ENCODE measurements around the gene ERRFI1. TPM values are rescaled to one million over a fixed set of nuclear protein-coding genes. Genes with fewer than 3 reads are reported as not detected.
A peak's percentile ranks its signal among the peaks of the same experiment; 100 is the strongest.

Gene ERRFI1
- total and polyA plus RNA-seq, 4 donors = 65.1 to 146 (median 87.8) TPM

DNA sequence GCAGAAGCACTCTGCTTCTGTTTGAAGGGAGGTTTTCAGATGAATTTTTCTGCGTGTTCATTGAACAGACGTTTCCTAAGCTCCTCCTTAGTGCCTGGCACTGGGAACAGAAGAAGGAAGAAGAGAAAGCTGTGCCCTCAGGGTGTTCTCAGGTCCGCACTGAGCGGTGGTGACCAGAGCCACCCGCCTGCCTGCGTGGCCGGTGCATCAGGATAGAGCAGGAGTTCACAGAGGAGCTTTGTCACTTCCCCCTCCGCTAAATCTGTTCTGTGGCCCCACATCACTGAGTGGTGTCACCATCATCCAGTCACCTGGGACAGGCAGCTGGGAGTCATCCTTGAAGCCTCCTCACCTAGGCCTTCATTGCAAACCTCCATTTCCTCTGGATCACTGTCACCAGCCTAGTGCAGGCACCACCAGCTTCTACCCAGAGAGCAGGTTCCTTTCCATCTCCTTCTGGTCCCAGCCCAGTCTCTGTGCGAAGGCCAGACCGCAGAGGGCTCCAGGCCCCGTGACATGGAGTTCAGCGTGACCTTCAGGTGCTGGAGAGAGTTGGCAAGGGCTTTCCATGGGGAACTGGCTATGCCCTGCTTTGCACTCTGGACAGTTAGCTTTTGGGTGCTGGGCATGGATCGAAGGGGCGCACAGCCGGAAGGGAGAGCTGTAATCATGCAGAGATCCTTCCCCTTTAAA is 42.9 kb downstream of the ERRFI1 start:
- 95% methylated on average over 15 of the region's 15 CpGs for WGBS (ENCODE audit: insufficient coverage)
- H3K36me3 ChIP-seq (ENCODE audit: control insufficient read depth, insufficient read depth, low read length) = peaks cover 65% of the 10 kb centered on the region
- H3K9me3 ChIP-seq (ENCODE audit: control insufficient read depth, insufficient read depth, low read length) = no peaks in the 10 kb centered on the region
- no peak for DNase-seq (ENCODE audit: low read depth in 4 of 6, low spot score in 6 of 6)
- no peak overlapping the region for H3K4me3 ChIP-seq (ENCODE audit: low read depth, low read length)
- H3K27ac ChIP-seq (ENCODE audit: low read depth, low read length) = no peak overlapping the region
- H3K27me3 ChIP-seq (ENCODE audit: control insufficient read depth, insufficient read depth, low read length) = no peaks in the 10 kb centered on the region
- H3K4me1 ChIP-seq (ENCODE audit: control insufficient read depth, insufficient read depth, low read length) = no peaks in the 10 kb centered on the region

DNA sequence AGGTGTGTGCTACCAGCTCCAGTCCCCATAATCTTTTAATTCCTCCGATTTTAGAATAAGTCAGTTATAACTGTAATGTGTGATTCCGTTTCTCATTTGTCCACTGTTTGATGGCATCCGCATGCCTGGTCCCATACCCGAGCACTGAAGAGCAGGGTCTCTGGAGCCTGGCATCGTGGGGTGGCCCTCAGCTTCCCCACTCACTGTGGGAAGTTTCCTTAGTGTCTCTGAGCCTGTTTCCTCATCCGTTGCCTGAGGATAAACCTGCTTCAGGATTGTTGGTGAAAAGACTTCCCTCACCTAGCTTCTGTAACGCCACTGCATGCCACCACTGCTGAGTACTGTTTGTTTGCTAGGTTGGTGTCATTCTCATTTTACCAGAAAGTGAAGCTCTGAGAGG is 45.1 kb downstream of the ERRFI1 start:
- Histone ChIP-seq H3K4me3 (ENCODE audit: low read depth, low read length) (no peak overlapping the region), H3K27me3 (ENCODE audit: control insufficient read depth, insufficient read depth, low read length) (no peaks in the 10 kb centered on the region), H3K27ac (ENCODE audit: low read depth, low read length) (no peak overlapping the region), H3K36me3 (ENCODE audit: control insufficient read depth, insufficient read depth, low read length) (peaks cover 53% of the 10 kb centered on the region), H3K4me1 (ENCODE audit: control insufficient read depth, insufficient read depth, low read length) (no peaks in the 10 kb centered on the region), H3K9me3 (ENCODE audit: control insufficient read depth, insufficient read depth, low read length) (no peaks in the 10 kb centered on the region)
- DNase-seq (ENCODE audit: low read depth in 4 of 6, low spot score in 6 of 6) = no peak
- 100% methylated on average over 4 of the region's 7 CpGs for WGBS (ENCODE audit: insufficient coverage)

DNA sequence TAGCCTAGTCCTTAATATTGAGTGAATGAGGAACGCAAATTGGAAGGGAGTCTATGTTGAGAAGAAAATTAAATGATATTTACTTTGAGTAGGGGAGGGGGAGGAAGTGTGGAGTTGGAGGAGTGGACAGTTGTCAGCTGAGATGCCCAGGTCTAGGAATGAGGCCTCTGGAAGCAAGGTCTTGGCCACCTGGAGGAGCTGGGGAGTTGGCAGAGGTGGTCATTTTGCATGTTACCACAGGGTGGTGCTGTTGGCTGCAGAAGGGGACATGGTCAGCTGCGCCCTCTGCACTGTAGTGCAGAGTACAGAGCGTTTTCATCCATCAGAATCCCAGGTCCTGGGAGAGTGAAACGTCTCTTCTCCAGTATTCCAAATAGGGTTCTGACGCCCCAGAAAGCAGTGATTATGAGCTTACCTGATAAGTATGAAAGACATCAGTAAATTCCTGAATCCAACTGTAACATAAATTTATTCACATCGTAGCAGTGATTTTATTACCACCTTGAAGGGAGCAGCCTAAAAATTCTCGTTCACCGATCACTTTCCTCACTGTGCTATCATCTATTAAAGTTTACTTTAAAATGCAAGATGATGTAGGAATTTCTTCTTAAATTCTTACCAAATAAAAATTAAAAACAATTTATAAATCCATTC is 50.8 kb downstream of the ERRFI1 start:
- DNase-seq (ENCODE audit: low read depth in 4 of 6, low spot score in 6 of 6) = peak in 3 of 6 donors; percentile 53 to 85 (median 74)
- Histone ChIP-seq H3K9me3 (ENCODE audit: control insufficient read depth, insufficient read depth, low read length) (no peaks in the 10 kb centered on the region), H3K36me3 (ENCODE audit: control insufficient read depth, insufficient read depth, low read length) (peaks cover 60% of the 10 kb centered on the region), H3K4me1 (ENCODE audit: control insufficient read depth, insufficient read depth, low read length) (no peaks in the 10 kb centered on the region), H3K27ac (ENCODE audit: low read depth, low read length) (no peak overlapping the region), H3K4me3 (ENCODE audit: low read depth, low read length) (no peak overlapping the region), H3K27me3 (ENCODE audit: control insufficient read depth, insufficient read depth, low read length) (no peaks in the 10 kb centered on the region)
- 30% methylated on average over 2 of the region's 8 CpGs for WGBS (ENCODE audit: insufficient coverage)

DNA sequence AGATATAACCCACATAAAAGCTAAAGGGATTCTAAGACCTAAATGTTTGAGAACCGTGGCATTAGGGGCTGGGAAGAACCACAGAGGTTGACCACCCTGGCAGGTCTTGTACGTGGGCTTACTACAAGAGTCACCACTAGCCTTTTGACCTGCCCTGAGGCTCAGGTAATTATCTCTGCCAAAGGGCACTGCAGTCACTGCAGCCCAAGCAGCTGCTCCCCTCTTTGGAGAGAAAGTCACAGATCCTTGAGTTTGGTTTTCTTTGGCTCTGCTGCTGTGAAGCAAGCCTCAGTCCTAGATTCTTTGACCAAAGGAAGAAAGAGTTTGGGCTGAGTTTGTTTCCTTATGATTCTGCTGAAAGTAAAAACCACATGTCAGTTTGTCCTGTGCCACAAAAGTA is 53.0 kb downstream of the ERRFI1 start:
- peaks cover 54% of the 10 kb centered on the region for H3K36me3 ChIP-seq (ENCODE audit: control insufficient read depth, insufficient read depth, low read length)
- DNase-seq (ENCODE audit: low read depth in 4 of 6, low spot score in 6 of 6) = no peak

DNA sequence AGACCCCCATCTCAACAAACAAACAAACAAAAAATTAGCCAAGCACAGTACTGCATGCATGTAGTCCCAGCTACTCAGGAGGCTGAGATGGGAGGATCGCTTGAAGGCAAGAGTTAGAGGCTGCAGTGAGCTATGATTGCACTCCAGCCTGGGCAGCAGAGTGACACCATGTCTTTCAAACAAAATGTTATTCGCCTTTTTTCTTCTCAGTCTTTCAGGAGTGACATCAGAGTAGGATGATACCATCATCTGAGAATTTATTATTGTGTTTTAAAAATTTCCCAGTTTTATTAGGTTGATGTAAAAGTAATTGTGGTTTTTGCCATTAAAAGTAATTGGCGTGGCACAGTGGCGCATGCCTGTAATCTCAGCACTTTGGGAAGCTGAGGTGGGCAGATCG is 53.8 kb downstream of the ERRFI1 start:
- H3K27ac ChIP-seq (ENCODE audit: low read depth, low read length) = no peak overlapping the region
- peaks cover 54% of the 10 kb centered on the region for H3K36me3 ChIP-seq (ENCODE audit: control insufficient read depth, insufficient read depth, low read length)
- 100% methylated on average over 4 of the region's 5 CpGs for WGBS (ENCODE audit: insufficient coverage)

More for the DNA sequence above, 53.0 kb downstream of the ERRFI1 start:
- WGBS (ENCODE audit: insufficient coverage) = 82% methylated on average over 2 of the region's 2 CpGs
- Histone ChIP-seq H3K4me3 (ENCODE audit: low read depth, low read length) (no peak overlapping the region), H3K27ac (ENCODE audit: low read depth, low read length) (no peak overlapping the region), H3K27me3 (ENCODE audit: control insufficient read depth, insufficient read depth, low read length) (no peaks in the 10 kb centered on the region), H3K4me1 (ENCODE audit: control insufficient read depth, insufficient read depth, low read length) (no peaks in the 10 kb centered on the region), H3K9me3 (ENCODE audit: control insufficient read depth, insufficient read depth, low read length) (no peaks in the 10 kb centered on the region)

DNA sequence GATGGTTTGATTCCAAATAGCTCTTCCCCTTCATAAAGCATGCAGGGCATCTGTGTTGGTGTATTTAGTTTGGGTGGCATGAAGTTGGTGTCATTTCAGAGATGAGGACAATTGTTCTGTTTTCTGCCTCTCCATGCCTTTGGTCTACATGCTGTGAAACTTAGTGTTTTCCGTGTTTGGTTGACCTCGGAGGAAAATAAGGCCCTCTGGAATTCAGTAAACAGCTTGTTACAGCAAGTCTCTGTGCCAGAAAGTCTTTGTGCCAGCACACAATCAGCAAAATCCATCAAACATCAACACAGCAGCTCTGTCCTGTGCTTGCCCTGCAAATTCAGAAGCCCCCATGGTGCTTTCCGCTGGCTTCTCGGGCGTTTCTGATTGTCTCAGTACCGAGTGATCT is 55.1 kb downstream of the ERRFI1 start:
- whole genome bisulfite sequencing (ENCODE audit: insufficient coverage) = 74% methylated on average over 6 of the region's 6 CpGs
- Histone ChIP-seq H3K4me3 (ENCODE audit: low read depth, low read length) (no peak overlapping the region), H3K9me3 (ENCODE audit: control insufficient read depth, insufficient read depth, low read length) (no peaks in the 10 kb centered on the region), H3K27ac (ENCODE audit: low read depth, low read length) (no peak overlapping the region), H3K27me3 (ENCODE audit: control insufficient read depth, insufficient read depth, low read length) (no peaks in the 10 kb centered on the region), H3K4me1 (ENCODE audit: control insufficient read depth, insufficient read depth, low read length) (no peaks in the 10 kb centered on the region), H3K36me3 (ENCODE audit: control insufficient read depth, insufficient read depth, low read length) (peaks cover 57% of the 10 kb centered on the region)
- DNase-seq (ENCODE audit: low read depth in 4 of 6, low spot score in 6 of 6) = peak in 2 of 6 donors; percentile 45 to 52

More for the DNA sequence above, 53.8 kb downstream of the ERRFI1 start:
- Histone ChIP-seq H3K27me3 (ENCODE audit: control insufficient read depth, insufficient read depth, low read length) (no peaks in the 10 kb centered on the region), H3K4me1 (ENCODE audit: control insufficient read depth, insufficient read depth, low read length) (no peaks in the 10 kb centered on the region), H3K9me3 (ENCODE audit: control insufficient read depth, insufficient read depth, low read length) (no peaks in the 10 kb centered on the region), H3K4me3 (ENCODE audit: low read depth, low read length) (no peak overlapping the region)
- no peak for DNase-seq (ENCODE audit: low read depth in 4 of 6, low spot score in 6 of 6)

DNA sequence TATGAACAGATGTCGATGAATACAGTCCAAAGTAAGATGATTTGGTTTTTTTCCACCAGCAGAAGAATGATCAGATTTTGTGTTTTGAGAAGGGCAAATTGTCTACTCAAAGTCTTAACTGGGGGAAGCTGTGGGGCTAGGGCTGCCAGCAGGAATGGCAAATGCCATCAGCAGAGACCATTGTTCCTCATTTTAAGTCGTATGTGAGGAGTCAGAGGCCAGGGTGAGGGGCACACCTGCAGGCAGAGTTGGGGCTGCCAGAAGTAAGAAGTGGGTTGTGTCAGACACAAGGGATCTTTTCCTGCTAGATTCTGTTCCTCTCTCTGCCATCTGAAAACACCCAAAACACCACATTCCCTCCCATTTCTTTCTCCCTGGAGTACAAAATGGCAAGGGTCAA is 55.9 kb downstream of the ERRFI1 start:
- Histone ChIP-seq H3K36me3 (ENCODE audit: control insufficient read depth, insufficient read depth, low read length) (peaks cover 64% of the 10 kb centered on the region), H3K4me1 (ENCODE audit: control insufficient read depth, insufficient read depth, low read length) (no peaks in the 10 kb centered on the region), H3K27me3 (ENCODE audit: control insufficient read depth, insufficient read depth, low read length) (no peaks in the 10 kb centered on the region), H3K9me3 (ENCODE audit: control insufficient read depth, insufficient read depth, low read length) (no peaks in the 10 kb centered on the region), H3K4me3 (ENCODE audit: low read depth, low read length) (no peak overlapping the region), H3K27ac (ENCODE audit: low read depth, low read length) (no peak overlapping the region)
- WGBS (ENCODE audit: insufficient coverage) = 92% methylated on average over 2 of the region's 2 CpGs
- DNase-seq (ENCODE audit: low read depth in 4 of 6, low spot score in 6 of 6) = no peak

DNA sequence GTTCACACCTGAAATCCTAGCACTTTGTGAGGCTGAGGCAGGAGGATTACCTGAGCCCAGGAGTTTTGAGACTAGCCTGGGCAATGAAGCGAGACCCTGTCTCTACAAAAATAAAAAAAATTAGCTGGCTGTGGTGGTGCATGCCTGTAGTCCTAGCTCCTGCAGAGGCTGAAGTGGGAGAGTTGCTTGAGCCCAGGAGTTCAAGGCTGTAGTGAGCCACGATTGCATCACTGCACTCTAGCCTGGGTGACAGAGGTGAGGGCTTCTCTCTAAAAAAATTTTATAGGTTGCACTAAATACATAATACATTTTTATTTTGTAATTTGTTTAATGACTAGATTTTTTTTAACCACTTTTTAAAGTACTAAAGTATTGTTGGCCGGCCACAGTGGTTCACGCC is 58.5 kb downstream of the ERRFI1 start:
- WGBS (ENCODE audit: insufficient coverage) = 100% methylated on average over 1 of the region's 4 CpGs

DNA sequence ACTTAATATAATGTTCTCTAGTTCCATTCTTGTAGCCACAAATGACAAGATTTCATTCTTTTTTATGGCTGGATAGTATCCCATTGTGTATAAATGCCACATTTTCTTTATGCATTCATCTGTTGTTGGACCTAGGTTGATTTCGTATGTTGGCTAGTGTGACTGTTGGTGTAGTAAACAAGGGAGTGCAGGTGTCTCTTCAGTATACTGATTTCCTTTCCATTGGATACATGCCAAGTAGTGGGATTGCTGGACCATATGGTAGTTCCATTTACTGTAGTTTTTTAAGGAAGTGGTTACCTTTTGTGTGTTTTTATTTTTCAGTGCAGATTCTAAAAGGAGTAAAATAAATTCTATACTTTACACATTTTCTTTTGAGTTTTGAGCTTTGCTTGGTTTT is 58.9 kb downstream of the ERRFI1 start:
- Histone ChIP-seq H3K4me3 (ENCODE audit: low read depth, low read length) (no peak overlapping the region), H3K27me3 (ENCODE audit: control insufficient read depth, insufficient read depth, low read length) (no peaks in the 10 kb centered on the region), H3K27ac (ENCODE audit: low read depth, low read length) (no peak overlapping the region), H3K36me3 (ENCODE audit: control insufficient read depth, insufficient read depth, low read length) (peaks cover 58% of the 10 kb centered on the region), H3K9me3 (ENCODE audit: control insufficient read depth, insufficient read depth, low read length) (no peaks in the 10 kb centered on the region), H3K4me1 (ENCODE audit: control insufficient read depth, insufficient read depth, low read length) (peaks cover 8% of the 10 kb centered on the region)
- DNase-seq (ENCODE audit: low read depth in 4 of 6, low spot score in 6 of 6) = peak in 2 of 6 donors; percentile 42 to 78
- no CpG with 5 or more reads among the region's 1 CpG for WGBS (ENCODE audit: insufficient coverage)

More for the DNA sequence above, 58.5 kb downstream of the ERRFI1 start:
- Histone ChIP-seq H3K9me3 (ENCODE audit: control insufficient read depth, insufficient read depth, low read length) (no peaks in the 10 kb centered on the region), H3K36me3 (ENCODE audit: control insufficient read depth, insufficient read depth, low read length) (peaks cover 61% of the 10 kb centered on the region), H3K27me3 (ENCODE audit: control insufficient read depth, insufficient read depth, low read length) (no peaks in the 10 kb centered on the region), H3K4me1 (ENCODE audit: control insufficient read depth, insufficient read depth, low read length) (peaks cover 8% of the 10 kb centered on the region), H3K27ac (ENCODE audit: low read depth, low read length) (no peak overlapping the region), H3K4me3 (ENCODE audit: low read depth, low read length) (no peak overlapping the region)
- DNase-seq (ENCODE audit: low read depth in 4 of 6, low spot score in 6 of 6) = no peak

DNA sequence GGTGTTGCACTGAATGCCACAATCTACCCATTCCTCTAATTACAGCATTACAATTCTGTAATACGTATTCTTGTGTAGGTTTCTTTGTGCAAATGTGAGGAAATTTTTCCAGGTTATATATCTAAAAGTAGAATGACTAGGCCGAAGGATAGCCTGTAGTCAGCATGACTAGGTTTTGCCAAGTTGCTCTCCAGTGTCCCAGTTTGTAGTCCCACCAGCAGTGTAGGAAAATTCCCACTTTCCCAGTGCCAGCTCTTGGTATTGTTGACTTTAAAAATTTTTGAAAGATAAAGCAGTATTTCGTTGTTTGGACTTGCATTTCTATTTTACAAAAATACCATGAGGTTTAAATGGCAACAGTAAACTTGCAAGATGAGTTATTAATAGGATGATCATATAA is 61.6 kb downstream of the ERRFI1 start:
- Histone ChIP-seq H3K4me1 (ENCODE audit: control insufficient read depth, insufficient read depth, low read length) (peaks cover 8% of the 10 kb centered on the region), H3K9me3 (ENCODE audit: control insufficient read depth, insufficient read depth, low read length) (no peaks in the 10 kb centered on the region), H3K27me3 (ENCODE audit: control insufficient read depth, insufficient read depth, low read length) (no peaks in the 10 kb centered on the region), H3K4me3 (ENCODE audit: low read depth, low read length) (no peak overlapping the region), H3K36me3 (ENCODE audit: control insufficient read depth, insufficient read depth, low read length) (peaks cover 34% of the 10 kb centered on the region), H3K27ac (ENCODE audit: low read depth, low read length) (no peak overlapping the region)
- no peak for DNase-seq (ENCODE audit: low read depth in 4 of 6, low spot score in 6 of 6)
- WGBS (ENCODE audit: insufficient coverage) = no CpG with 5 or more reads among the region's 3 CpGs
